ENCODE results near the gene CENPVL3. TPM values are rescaled to one million over a fixed set of nuclear protein-coding genes. Genes with fewer than 3 reads are reported as not detected.
A peak's percentile ranks its signal among the peaks of the same experiment; 100 is the strongest.
"Not testable (repeated sequence)": the region's sequence is repeated elsewhere in the genome, so short reads cannot be mapped to it uniquely, and the experiment has no call there.

Gene CENPVL3
- total RNA-seq (2014; rRNA removed; shearing (Covaris generic)) (not detected in 2 replicates), polyA plus RNA-seq (2016; fragmentation: Nextera tagmentation; extraction: Ambion mirVana) (not detected in 2 replicates)

GRCh38 chrX:51618241-51619155 is at the start of gene CENPVL3:
Gene CENPVL3 (minus strand): TSS chrX:51618912. CDS start chrX:51618873, 39 bp downstream.
- H3K36me3 ChIP-seq (ENCODE audit: low read depth); H3K4me1 ChIP-seq (ENCODE audit: insufficient read depth); H4K20me1 ChIP-seq (ENCODE audit: insufficient read depth); H3K27ac ChIP-seq; H3K79me2 ChIP-seq (ENCODE audit: insufficient read depth); H3K9me3 ChIP-seq (ENCODE audit: low read depth); H2AFZ ChIP-seq; DNase-seq; H3K9ac ChIP-seq; H3F3A ChIP-seq (ENCODE audit: insufficient read depth); H3K4me2 ChIP-seq (ENCODE audit: unreplicated experiment); H3K4me3 ChIP-seq; H3K9me2 ChIP-seq (ENCODE audit: insufficient read depth): not testable (repeated sequence)
- peaks cover 13% of the 10 kb centered on the region for H3K27me3 ChIP-seq (replicated peaks; ENCODE audit: insufficient read depth)
- in situ Hi-C loops (cut with MboI) = loop anchor here (25.0 kb wide), 1 partner anchor 619 kb away; no protein-coding TSS in a partner anchor
- WGBS, 2 experiments (ENCODE audit: low coverage in 1 of 2, low lambda C conversion rate in 2 of 2, missing lambda C conversion rate in 2 of 2) = 3 to 4% methylated on average over 8 to 12 of the region's 81 CpGs

- H3K79me2 ChIP-seq (ENCODE audit: insufficient read depth) = no peaks in the 10 kb centered on the region
- H2AFZ ChIP-seq = no peak overlapping the region
- no peaks in the 10 kb centered on the region for H3F3A ChIP-seq (ENCODE audit: insufficient read depth)
- no peak overlapping the region for H3K4me2 ChIP-seq (ENCODE audit: unreplicated experiment)
- no peaks in the 10 kb centered on the region for H3K9me3 ChIP-seq (ENCODE audit: low read depth)
- H3K9ac ChIP-seq = no peak overlapping the region
- DNase-seq = no peak
- H3K4me1 ChIP-seq (ENCODE audit: insufficient read depth) = no peaks in the 10 kb centered on the region
- no peak overlapping the region for H3K4me3 ChIP-seq
- H3K27ac ChIP-seq = no peak overlapping the region
- H3K36me3 ChIP-seq (ENCODE audit: low read depth) = no peaks in the 10 kb centered on the region
- 39 to 64% methylated on average over 5 of the region's 5 CpGs for WGBS, 2 experiments (ENCODE audit: low coverage in 1 of 2, low lambda C conversion rate in 2 of 2, missing lambda C conversion rate in 2 of 2)
- H3K27me3 ChIP-seq (replicated peaks; ENCODE audit: insufficient read depth) = no peaks in the 10 kb centered on the region
- no peaks in the 10 kb centered on the region for H3K9me2 ChIP-seq (ENCODE audit: insufficient read depth)
- no peak for TF ChIP-seq EZH2 (IDR thresholded peaks at IDR 0.05; ENCODE audit: insufficient read depth, poor library complexity, severe bottlenecking)
- no peak for TF ChIP-seq EZH2phosphoT487 (IDR thresholded peaks at IDR 0.05; ENCODE audit: insufficient read depth, low read depth)
- H4K20me1 ChIP-seq (ENCODE audit: insufficient read depth) = no peaks in the 10 kb centered on the region
- in situ Hi-C loops (cut with MboI) = loop anchor here (25.0 kb wide), 1 partner anchor 196 kb away; no protein-coding TSS in a partner anchor
Observed at GRCh38 chrX:51665981-51666380, 47.3 kb upstream of the CENPVL3 start.

DNA sequence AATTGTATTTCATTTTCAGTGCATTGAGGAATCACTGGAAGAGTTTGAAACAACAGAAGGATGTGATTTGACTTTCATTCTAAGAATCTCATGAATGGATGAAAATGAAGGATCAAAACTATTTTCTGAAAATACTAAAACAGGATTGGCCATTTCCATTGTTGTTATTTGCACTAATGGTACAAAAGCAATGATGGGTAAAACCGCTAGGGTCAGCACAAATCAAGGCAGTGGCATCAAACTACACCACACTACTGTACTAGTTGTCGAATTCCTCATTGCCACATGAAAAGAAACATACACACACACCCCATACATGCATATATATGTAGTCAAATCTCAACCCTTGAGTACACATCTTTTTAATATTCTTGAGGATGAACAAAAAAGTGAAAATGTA is 24.7 kb upstream of the CENPVL3 start:
- no peak overlapping the region for H3K4me2 ChIP-seq (ENCODE audit: unreplicated experiment)
- no peaks in the 10 kb centered on the region for H3K4me1 ChIP-seq (ENCODE audit: insufficient read depth)
- H3K27ac ChIP-seq = no peak overlapping the region
- no peak overlapping the region for H3K4me3 ChIP-seq
- H2AFZ ChIP-seq = no peak overlapping the region
- H3F3A ChIP-seq (ENCODE audit: insufficient read depth) = no peaks in the 10 kb centered on the region
- H4K20me1 ChIP-seq (ENCODE audit: insufficient read depth) = no peaks in the 10 kb centered on the region
- no peak for DNase-seq
- TF ChIP-seq EZH2 (IDR thresholded peaks at IDR 0.05; ENCODE audit: insufficient read depth, poor library complexity, severe bottlenecking) (no peak), EZH2phosphoT487 (IDR thresholded peaks at IDR 0.05; ENCODE audit: insufficient read depth, low read depth) (no peak)
- in situ Hi-C loops (cut with MboI) = no loop called here
- H3K79me2 ChIP-seq (ENCODE audit: insufficient read depth) = no peaks in the 10 kb centered on the region
- H3K36me3 ChIP-seq (ENCODE audit: low read depth) = no peaks in the 10 kb centered on the region
- no peaks in the 10 kb centered on the region for H3K9me2 ChIP-seq (ENCODE audit: insufficient read depth)
- H3K27me3 ChIP-seq (replicated peaks; ENCODE audit: insufficient read depth) = no peaks in the 10 kb centered on the region
- H3K9ac ChIP-seq = no peak overlapping the region
- no peaks in the 10 kb centered on the region for H3K9me3 ChIP-seq (ENCODE audit: low read depth)
- WGBS, 2 experiments (ENCODE audit: low coverage in 1 of 2, low lambda C conversion rate in 2 of 2, missing lambda C conversion rate in 2 of 2) = 18 to 24% methylated on average over 2 of the region's 2 CpGs

- WGBS, 2 experiments (ENCODE audit: low coverage in 1 of 2, low lambda C conversion rate in 2 of 2, missing lambda C conversion rate in 2 of 2) = 41% methylated on average over 19 of the region's 19 CpGs
- no peak overlapping the region for H2AFZ ChIP-seq
- in situ Hi-C loops (cut with MboI) = no loop called here
- no peaks in the 10 kb centered on the region for H3K36me3 ChIP-seq (ENCODE audit: low read depth)
- H3K27ac ChIP-seq = no peak overlapping the region
- no peak overlapping the region for H3K9ac ChIP-seq
- peak; percentile 60 for DNase-seq
- no peaks in the 10 kb centered on the region for H3K9me3 ChIP-seq (ENCODE audit: low read depth)
- H3K4me2 ChIP-seq (ENCODE audit: unreplicated experiment) = no peak overlapping the region
- no peak for TF ChIP-seq EZH2phosphoT487 (IDR thresholded peaks at IDR 0.05; ENCODE audit: insufficient read depth, low read depth)
- TF ChIP-seq EZH2 (IDR thresholded peaks at IDR 0.05; ENCODE audit: insufficient read depth, poor library complexity, severe bottlenecking) = no peak
- no peaks in the 10 kb centered on the region for H3F3A ChIP-seq (ENCODE audit: insufficient read depth)
- H3K79me2 ChIP-seq (ENCODE audit: insufficient read depth) = no peaks in the 10 kb centered on the region
- H3K9me2 ChIP-seq (ENCODE audit: insufficient read depth) = no peaks in the 10 kb centered on the region
- no peak overlapping the region for H3K4me3 ChIP-seq
- no peaks in the 10 kb centered on the region for H3K4me1 ChIP-seq (ENCODE audit: insufficient read depth)
- H3K27me3 ChIP-seq (replicated peaks; ENCODE audit: insufficient read depth) = no peaks in the 10 kb centered on the region
- no peaks in the 10 kb centered on the region for H4K20me1 ChIP-seq (ENCODE audit: insufficient read depth)
Observed at GRCh38 chrX:51641421-51642021, 22.8 kb upstream of the CENPVL3 start.

DNA sequence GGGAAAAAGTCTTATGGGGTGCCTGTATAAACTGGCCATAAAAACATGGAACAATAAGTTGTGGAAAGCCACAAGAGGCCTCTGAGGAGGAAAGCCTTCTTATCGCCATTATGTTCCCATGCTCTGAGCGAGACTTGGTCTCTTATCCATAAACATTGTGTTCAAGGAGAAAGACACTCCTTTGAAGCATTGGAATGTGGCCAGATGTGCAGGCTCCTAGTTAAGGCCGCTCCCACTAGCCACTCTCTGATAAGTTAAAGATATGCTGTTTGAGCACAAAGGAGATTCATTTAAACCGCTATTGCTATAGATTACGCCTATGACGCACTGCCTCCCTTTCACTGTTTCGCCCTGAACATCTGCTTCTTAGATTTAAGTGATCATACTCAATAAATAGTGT is 17.8 kb upstream of the CENPVL3 start:
- WGBS, 2 experiments (ENCODE audit: low coverage in 1 of 2, low lambda C conversion rate in 2 of 2, missing lambda C conversion rate in 2 of 2) = 41 to 42% methylated on average over 7 of the region's 7 CpGs
- H3K9ac ChIP-seq; H3K79me2 ChIP-seq (ENCODE audit: insufficient read depth); H3F3A ChIP-seq (ENCODE audit: insufficient read depth); H3K4me2 ChIP-seq (ENCODE audit: unreplicated experiment); DNase-seq; H3K4me1 ChIP-seq (ENCODE audit: insufficient read depth); in situ Hi-C loops (cut with MboI); H3K4me3 ChIP-seq; H3K9me3 ChIP-seq (ENCODE audit: low read depth); H2AFZ ChIP-seq; H3K36me3 ChIP-seq (ENCODE audit: low read depth); H3K27me3 ChIP-seq (replicated peaks; ENCODE audit: insufficient read depth); H3K9me2 ChIP-seq (ENCODE audit: insufficient read depth); H3K27ac ChIP-seq; H4K20me1 ChIP-seq (ENCODE audit: insufficient read depth): not testable (repeated sequence)
